ENCODE results near the gene ZER1. TPM values are rescaled to one million over a fixed set of nuclear protein-coding genes. Genes with fewer than 3 reads are reported as not detected.

Gene ZER1
- total RNA-seq, 1 donor from 2014 or later: 26.8 TPM

DNA sequence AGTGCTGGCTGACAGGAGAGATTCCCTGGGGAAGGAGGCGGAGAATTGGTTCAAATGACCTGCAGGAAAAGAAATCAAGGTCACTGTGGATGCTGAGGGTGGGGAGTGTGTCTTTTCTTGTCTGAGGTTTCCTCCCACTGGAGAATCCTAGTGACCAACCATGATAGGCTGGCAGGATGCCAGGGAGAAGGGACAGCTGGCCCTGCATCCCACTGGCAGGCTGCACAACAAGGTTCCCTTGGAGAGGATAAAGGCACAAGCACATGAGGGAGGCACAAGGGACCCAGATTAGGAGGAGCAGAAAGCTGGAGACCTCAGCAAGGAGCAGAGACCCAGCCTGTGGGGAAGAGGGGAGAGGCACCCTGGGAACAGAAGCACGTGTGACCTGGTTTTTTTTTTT, 36.4 kb downstream of the ZER1 start:
- peak; percentile 10 for DNase-seq

DNA sequence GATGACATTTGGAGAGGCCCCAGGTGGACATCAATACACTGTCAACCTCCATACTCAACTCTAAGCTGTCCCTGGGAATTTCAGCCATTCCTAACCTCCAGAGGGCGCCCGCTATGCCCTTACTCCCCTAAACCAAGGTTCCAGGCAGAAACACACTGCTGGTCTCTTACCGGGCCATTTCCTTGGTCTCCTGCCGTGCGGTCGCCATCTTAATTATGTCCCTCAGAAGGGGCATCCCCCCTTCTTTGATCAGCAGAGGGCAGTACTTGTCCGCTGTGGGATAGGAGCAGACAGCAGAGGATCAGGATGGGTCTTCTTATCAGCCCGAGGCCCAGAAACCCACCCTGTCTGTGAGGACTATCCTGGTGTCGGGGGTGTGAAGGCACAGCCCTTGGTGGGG, 38.5 kb downstream of the ZER1 start:
- DNase-seq: peak; percentile 21

GRCh38 chr9:128732576-128732975, 39.2 kb downstream of the ZER1 start:
- no peak for DNase-seq

- no peak for DNase-seq
Measured at GRCh38 chr9:128731691-128732090, 40.0 kb downstream of the ZER1 start.

- no peak for DNase-seq
Measured at GRCh38 chr9:128731093-128731492, 40.6 kb downstream of the ZER1 start.

GRCh38 chr9:128729766-128730517, 41.8 kb downstream of the ZER1 start:
- no peak for DNase-seq

GRCh38 chr9:128729302-128729701, 42.4 kb downstream of the ZER1 start:
- DNase-seq: no peak

DNA sequence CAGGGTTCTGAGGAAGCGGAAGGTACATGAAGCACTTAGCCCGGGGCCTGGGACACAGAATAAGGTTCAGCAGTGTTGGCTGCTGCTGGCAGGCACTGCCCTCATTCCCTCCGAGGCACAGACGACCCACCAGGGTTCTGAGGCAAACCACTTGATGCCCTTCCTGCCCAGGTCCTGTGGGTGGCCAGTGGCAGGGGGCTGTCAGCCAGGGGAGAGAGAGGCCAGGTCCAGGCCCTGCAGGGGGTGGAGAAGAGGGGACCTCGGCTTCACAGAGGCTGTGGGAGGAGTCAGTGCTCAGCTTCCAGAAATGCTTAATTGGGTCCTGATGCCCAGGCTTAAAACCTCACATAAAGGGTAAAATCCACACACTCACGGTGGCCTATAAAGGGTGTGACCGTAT, 43.4 kb downstream of the ZER1 start:
- DNase-seq: no peak

DNA sequence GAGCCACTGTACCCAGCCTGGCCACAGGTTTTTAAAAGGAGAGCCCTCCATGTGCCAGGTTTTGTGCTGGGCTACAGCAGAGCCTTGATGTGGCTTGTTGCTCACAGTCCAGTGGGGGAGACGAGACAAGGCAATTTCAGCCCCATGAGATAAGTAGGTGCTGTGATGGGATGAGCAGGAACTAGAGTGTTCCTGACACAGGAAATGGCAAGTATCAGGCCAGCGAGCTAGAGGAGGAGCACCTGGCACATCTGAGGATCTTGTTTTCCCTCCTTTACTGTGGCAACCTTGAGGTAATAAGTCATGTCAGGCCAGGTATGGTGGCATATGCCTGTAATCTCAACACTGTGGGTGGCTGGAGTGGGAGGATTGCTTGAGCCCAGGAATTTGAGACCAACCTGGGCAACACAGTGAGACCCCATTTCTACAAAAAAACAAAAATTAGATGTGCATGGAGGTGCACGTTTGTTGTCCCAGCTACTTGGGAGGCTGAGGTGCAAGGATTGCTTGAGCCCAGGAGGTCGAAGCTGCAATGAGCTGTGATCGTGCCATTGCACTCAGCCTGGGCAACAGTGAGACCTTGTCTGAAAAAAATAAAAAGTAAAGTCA, 44.0 kb downstream of the ZER1 start:
- no peak for DNase-seq

DNA sequence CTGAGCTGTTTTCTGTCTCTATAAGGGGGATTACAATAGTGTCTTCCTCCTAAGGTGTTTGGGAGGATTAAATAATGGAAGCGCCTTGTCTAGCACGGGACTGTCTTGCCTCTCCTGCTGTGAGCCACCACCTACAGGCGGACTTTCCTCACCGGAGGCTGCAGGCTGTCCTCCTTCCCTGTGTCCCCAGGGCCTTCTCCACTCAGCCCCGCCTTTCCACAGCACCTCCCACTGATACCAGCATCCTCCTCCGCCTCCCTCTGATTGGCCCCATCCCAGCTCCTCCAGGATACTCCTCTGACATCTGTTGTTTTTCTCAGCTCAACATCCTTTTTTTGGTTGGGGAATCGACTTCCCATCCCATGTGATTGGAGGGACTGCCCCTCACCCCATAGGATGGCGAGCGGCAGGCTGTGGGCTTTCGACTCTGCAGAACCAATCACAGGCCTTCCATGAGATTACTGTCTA, 46.9 kb downstream of the ZER1 start:
- peak; percentile 85 for DNase-seq

- DNase-seq: peak; percentile 82
Measured at GRCh38 chr9:128723866-128724743, 47.6 kb downstream of the ZER1 start, which contains the start of gene ZDHHC12. Gene ZDHHC12 (minus strand): TSS chr9:128724127. CDS start chr9:128724093, 34 bp downstream.

DNA sequence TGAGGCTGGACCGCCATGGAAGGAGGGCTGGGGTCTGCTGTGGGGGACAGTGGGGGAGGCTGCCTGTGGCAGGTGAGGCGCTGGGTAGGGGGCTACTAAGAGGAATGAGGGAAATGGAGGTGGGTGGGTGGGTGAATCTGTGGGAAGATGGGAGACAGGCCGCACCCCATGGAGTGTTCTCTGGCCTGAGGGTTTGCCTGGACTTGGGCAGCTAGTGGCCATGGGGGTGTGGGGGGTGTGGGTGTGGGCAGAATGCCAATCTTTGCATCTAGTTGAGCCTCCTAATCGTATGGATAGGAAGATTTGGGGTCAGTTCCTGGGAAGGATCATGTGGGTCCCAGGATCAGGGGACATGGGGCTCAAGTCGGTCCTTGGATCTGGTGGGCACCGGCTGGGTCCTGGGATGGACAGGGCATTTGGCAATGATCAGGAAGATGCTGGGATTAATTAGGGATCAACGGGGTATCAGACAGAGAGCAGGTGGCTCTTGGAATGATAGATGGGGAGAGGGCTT, 48.3 kb downstream of the ZER1 start:
- no peak for DNase-seq

DNA sequence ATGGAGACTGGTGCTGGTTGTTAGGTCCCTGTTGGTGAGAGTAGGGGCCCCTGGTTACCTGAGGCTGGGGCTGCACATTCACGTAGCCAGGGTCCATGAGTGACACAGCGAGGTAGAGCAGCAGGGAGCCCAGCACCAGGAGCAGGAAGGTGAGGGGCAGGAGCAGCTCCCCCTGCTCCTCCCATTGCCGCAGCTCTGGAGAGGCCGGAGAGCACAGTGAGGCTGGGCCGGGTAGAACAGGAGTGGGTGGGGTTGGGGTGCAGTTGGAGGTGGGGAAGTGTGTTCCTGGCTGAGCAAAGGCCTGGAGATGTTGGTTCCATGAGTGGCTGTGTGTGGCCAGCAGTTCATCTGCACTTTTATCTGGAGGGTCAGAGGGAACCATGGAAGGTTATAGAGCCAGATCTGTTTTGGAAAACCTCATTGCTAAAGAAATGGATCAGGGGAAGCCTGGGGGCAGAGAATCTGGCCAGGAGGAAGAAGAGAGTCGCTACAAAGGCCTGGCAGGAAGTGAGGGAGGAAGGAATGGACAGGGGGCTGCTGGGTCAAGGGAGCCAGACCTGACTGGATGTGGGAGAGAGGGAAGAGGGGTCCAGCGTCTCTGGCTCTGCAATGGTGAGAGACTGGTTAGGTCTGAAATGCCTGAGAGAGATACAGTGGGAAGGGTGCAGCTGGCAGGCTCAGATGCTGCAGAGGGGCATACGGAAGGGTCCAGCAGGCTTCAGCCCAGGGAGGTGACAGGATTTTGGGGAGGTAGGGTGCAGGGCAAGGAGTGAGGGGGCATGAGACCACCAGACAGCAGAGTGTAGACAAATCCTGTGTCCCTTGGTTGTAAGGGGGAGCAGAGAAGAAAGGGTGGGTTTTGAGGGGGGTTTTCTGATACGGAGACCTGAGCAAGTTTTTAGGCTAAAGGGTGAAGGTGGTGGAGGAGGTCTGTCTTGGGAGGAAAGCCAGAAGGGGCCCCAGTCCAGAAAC, 49.1 kb downstream of the ZER1 start:
- no peak for DNase-seq

DNA sequence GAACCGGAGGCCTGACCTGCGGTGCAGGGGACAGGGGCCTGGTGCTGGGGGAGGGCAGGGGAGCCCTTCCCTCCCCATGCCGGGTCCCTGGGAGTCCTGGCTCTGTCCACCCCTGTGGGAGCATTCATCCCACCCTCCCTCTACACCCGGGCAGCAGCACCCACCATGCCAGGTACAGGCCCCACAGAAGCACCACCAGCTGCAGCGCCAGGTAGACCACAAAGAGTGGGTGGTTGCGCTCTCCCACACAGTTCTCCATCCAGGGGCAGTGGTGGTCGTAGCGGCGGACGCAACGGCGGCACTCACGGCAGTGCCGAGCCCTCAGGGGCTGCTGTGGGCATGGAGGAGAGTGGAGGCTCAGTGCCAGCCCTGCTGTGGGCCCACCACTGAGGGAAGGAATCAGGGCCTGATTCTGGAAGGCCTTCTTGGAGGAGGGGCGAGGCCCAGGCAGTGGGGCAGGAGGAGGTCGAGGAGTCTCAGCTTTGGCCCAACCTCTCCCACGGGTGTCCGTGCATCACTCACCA, 50.2 kb downstream of the ZER1 start:
- no peak for DNase-seq

DNA sequence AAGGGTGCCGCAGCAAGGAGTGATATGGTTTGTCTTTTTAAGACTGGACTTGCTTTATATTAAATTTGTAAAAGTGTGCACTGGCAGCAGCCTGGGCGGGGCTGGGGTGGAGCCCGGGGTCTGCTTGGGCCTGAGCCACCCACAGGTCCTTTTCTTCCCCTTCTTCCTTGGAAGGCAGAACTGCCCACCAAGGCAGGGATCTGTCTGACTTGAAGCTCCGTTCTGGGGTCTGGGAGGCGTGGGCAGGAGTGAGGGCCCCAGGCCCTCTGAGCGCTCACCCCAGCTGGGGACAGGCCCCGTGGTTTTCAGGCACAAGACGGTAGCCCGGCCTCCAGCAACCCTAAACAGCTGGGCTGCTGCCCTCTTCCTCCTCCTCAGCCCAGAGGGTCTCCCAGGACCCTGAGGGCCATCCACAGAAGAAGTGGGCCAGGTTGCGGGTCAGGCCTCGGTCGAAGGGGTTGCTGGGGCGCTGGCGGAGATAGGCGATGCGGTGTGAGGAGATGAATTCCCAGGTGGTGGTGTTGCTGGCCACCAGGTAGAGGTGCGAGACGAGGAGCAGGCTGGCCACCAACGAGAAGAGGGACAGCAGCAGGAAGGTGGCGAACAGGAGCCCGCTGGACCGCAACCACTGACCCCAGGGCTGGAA, 50.8 kb downstream of the ZER1 start:
- DNase-seq: no peak

GRCh38 chr9:128719919-128720605, 51.7 kb downstream of the ZER1 start:
- DNase-seq: no peak

- no peak for DNase-seq
Measured at GRCh38 chr9:128718475-128718874, 53.3 kb downstream of the ZER1 start.

GRCh38 chr9:128718047-128718446, 53.7 kb downstream of the ZER1 start:
- DNase-seq: no peak

DNA sequence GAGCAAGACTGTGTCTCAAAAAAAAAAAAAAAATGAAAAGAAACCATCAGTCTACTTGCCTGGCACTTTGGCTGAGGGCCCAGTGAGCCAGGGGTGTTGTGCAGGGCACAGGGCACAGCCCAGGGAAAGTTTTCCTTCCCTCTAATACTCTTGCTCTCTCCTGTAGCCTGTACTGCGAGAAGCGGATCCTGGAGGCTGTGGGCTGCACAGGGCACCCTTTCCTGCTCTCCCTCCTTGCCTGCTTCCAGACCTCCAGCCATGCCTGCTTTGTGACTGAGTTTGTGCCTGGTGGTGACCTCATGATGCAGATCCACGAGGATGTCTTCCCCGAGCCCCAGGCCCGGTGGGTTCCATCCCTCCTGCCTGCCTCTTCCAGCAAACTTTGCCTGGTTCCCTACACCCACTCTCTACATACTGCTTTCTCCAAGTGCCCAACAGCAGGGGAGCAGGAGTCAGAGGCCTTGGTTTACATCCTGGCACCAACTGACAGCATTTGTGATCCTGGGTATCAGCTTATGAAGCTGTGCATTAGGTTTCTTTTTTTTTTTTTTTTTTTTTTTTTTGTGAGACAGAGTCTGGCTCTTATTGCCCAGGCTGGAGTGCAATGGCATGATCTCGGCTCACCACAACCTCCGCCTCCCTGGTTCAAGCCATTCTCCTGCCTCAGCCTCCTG, 55.0 kb downstream of the ZER1 start:
- DNase-seq: no peak

GRCh38 chr9:128715436-128715750, 56.3 kb downstream of the ZER1 start:
- no peak for DNase-seq
